ENCODE data around the gene NID1.

DNA sequence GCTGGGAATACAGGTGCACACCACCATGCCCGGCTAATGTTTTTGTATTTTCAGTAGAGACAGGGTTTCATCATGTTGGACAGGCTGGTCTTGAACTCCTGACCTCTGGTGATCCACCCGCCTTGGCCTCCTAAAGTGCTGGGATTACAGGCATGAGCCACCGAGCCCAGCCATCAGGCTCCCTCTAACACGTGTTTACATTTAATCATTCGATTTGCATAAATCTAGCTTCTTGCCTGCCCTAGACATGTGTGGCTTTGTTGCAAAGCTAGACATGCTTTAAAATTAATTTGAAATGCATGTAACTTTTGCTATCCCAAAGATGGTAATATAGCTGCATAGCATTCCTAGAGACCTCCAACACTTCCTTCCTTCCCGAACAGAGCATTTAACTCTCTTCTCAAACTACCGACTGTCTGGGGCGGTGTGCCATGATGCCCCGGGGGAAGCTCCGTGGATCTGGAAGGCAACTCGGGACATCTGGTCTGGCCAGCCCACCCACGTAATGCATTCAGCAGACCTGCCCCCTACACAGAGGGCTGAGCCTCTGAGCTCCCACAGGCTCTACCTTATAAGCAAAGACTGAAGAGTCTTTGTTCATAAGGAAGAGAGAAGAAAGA, 34.6 kb upstream of the NID1 start:
- TF ChIP-seq, protein P1, sequence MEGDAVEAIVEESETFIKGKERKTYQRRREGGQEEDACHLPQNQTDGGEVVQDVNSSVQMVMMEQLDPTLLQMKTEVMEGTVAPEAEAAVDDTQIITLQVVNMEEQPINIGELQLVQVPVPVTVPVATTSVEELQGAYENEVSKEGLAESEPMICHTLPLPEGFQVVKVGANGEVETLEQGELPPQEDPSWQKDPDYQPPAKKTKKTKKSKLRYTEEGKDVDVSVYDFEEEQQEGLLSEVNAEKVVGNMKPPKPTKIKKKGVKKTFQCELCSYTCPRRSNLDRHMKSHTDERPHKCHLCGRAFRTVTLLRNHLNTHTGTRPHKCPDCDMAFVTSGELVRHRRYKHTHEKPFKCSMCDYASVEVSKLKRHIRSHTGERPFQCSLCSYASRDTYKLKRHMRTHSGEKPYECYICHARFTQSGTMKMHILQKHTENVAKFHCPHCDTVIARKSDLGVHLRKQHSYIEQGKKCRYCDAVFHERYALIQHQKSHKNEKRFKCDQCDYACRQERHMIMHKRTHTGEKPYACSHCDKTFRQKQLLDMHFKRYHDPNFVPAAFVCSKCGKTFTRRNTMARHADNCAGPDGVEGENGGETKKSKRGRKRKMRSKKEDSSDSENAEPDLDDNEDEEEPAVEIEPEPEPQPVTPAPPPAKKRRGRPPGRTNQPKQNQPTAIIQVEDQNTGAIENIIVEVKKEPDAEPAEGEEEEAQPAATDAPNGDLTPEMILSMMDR (IDR thresholded peaks at IDR 0.05), result no peak
- no peak for TF ChIP-seq POLR2A (IDR thresholded peaks at IDR 0.05)
- TF ChIP-seq POLR2AphosphoS5 (IDR thresholded peaks at IDR 0.05), result no peak

Measured in gastroesophageal sphincter (tissue), 3 donors.